NCI-H1105 (cell line): ENCODE measurements around the gene RBM7.

Experiments used
- DNase-seq: peaks from one replicate; lab custom pipeline; 2025; lab: John Stamatoyannopoulos, UW

The RBM7 gene

GRCh38 chr11:114396916-114397315, 3.5 kb upstream of the RBM7 start:
- no peak for DNase-seq

- DNase-seq = no peak
Measured at GRCh38 chr11:114397349-114397982, 3.0 kb upstream of the RBM7 start.

GRCh38 chr11:114398303-114398920, 2.1 kb upstream of the RBM7 start:
- DNase-seq = no peak

GRCh38 chr11:114399490-114400215, 813 bp upstream of the RBM7 start:
- peak; percentile 28 for DNase-seq

GRCh38 chr11:114400915-114401223, 403 bp downstream of the RBM7 start:
- no peak for DNase-seq

- no peak for DNase-seq
Measured at GRCh38 chr11:114401311-114401710, 845 bp downstream of the RBM7 start.

- DNase-seq = no peak
Measured at GRCh38 chr11:114412946-114413345, 12.5 kb downstream of the RBM7 start.

GRCh38 chr11:114413958-114414357, 13.5 kb downstream of the RBM7 start:
- DNase-seq = no peak

GRCh38 chr11:114416441-114416961, 16.0 kb downstream of the RBM7 start:
- DNase-seq = no peak

- DNase-seq = no peak
Measured at GRCh38 chr11:114426280-114426679, 25.8 kb downstream of the RBM7 start.

GRCh38 chr11:114430290-114430689, 29.8 kb downstream of the RBM7 start:
- no peak for DNase-seq

- DNase-seq = no peak
Measured at GRCh38 chr11:114432893-114433292, 32.4 kb downstream of the RBM7 start.

GRCh38 chr11:114433376-114433775, 32.9 kb downstream of the RBM7 start:
- DNase-seq = no peak

GRCh38 chr11:114438303-114438702, 37.8 kb downstream of the RBM7 start:
- no peak for DNase-seq

GRCh38 chr11:114439229-114440120, 39.0 kb downstream of the RBM7 start, which contains the start of gene REXO2:
REXO2 (plus strand) TSS chr11:114439467; CDS start chr11:114439529, 62 bp downstream.
- DNase-seq = peak; percentile 95

- DNase-seq = no peak
Measured at GRCh38 chr11:114440121-114440860, 39.8 kb downstream of the RBM7 start.

- peak; percentile 73 for DNase-seq
Measured at GRCh38 chr11:114440971-114441763, 40.7 kb downstream of the RBM7 start.

GRCh38 chr11:114441921-114442320, 41.5 kb downstream of the RBM7 start:
- no peak for DNase-seq

- no peak for DNase-seq
Measured at GRCh38 chr11:114442536-114442935, 42.1 kb downstream of the RBM7 start.

- no peak for DNase-seq
Measured at GRCh38 chr11:114447444-114447843, 47.0 kb downstream of the RBM7 start.

- DNase-seq = no peak
Measured at GRCh38 chr11:114447892-114448291, 47.4 kb downstream of the RBM7 start.
